HG02571 (cell line): ENCODE data around the gene WDR87.

ENCODE experiments used
- ATAC-seq: cut with Tn5 transposase; IDR thresholded peaks from one replicate; pipeline ENCODE4 v1.9.1; 2021; ENCODE audit warnings: mild to moderate bottlenecking, moderate library complexity; ENCODE audit not compliant: unreplicated experiment

The WDR87 gene

GRCh38 chr19:37905946-37906868 is at the start of gene WDR87:
Gene WDR87 (minus strand): TSS chr19:37906594. CDS start chr19:37898239, 8,355 bp downstream.
- peak; percentile 31 for ATAC-seq

GRCh38 chr19:37955986-37956385 is 49.6 kb upstream of the WDR87 start:
- ATAC-seq: no peak

- no peak for ATAC-seq
Measured at GRCh38 chr19:37954421-37954874, 48.1 kb upstream of the WDR87 start.

- ATAC-seq: no peak
Measured at GRCh38 chr19:37953918-37954303, 47.5 kb upstream of the WDR87 start.

- ATAC-seq: no peak
Measured at GRCh38 chr19:37953171-37953917, 47.0 kb upstream of the WDR87 start.

- ATAC-seq: no peak
Measured at GRCh38 chr19:37951816-37952210, 45.4 kb upstream of the WDR87 start.

GRCh38 chr19:37950471-37951175 is 44.2 kb upstream of the WDR87 start:
- ATAC-seq: no peak

- no peak for ATAC-seq
Measured at GRCh38 chr19:37948362-37948761, 42.0 kb upstream of the WDR87 start.

GRCh38 chr19:37947778-37948177 is 41.4 kb upstream of the WDR87 start:
- ATAC-seq: no peak

- ATAC-seq: no peak
Measured at GRCh38 chr19:37946132-37946531, 39.7 kb upstream of the WDR87 start.

- ATAC-seq: no peak
Measured at GRCh38 chr19:37943480-37943879, 37.1 kb upstream of the WDR87 start.

- no peak for ATAC-seq
Measured at GRCh38 chr19:37942516-37942902, 36.1 kb upstream of the WDR87 start.

- ATAC-seq: no peak
Measured at GRCh38 chr19:37941782-37942515, 35.6 kb upstream of the WDR87 start.

- ATAC-seq: no peak
Measured at GRCh38 chr19:37938353-37938752, 32.0 kb upstream of the WDR87 start.

GRCh38 chr19:37936886-37937285 is 30.5 kb upstream of the WDR87 start:
- no peak for ATAC-seq

GRCh38 chr19:37936166-37936565 is 29.8 kb upstream of the WDR87 start:
- ATAC-seq: no peak

GRCh38 chr19:37935341-37935740 is 28.9 kb upstream of the WDR87 start:
- no peak for ATAC-seq

- ATAC-seq: no peak
Measured at GRCh38 chr19:37933937-37934358, 27.6 kb upstream of the WDR87 start.

GRCh38 chr19:37932985-37933936 is 26.9 kb upstream of the WDR87 start:
- ATAC-seq: no peak
